Osteocyte (in vitro differentiated cells): ENCODE results near the gene CLIP1. TPM values are rescaled to one million over a fixed set of nuclear protein-coding genes. Genes with fewer than 3 reads are reported as not detected.
A peak's percentile ranks its signal among the peaks of the same experiment; 100 is the strongest.

Source experiments
- DNase-seq: peaks from one replicate; pipeline ENCODE4 v3.0.0; 2021; ENCODE audit warnings: mixed read lengths; ENCODE audit not compliant: unreplicated experiment; ENCODE audit errors: extremely low spot score
- H3K27ac Mint-ChIP-seq: one replicate; pipeline ENCODE4 v1.8.0; 2021; ENCODE audit warnings: mild to moderate bottlenecking, mixed read lengths; ENCODE audit not compliant: unreplicated experiment
- H3K27me3 Mint-ChIP-seq: one replicate; pipeline ENCODE4 v1.8.0; 2021; ENCODE audit warnings: mixed read lengths; ENCODE audit not compliant: unreplicated experiment
- H3K36me3 Mint-ChIP-seq: one replicate; pipeline ENCODE4 v1.8.0; 2021; ENCODE audit warnings: mixed read lengths; ENCODE audit not compliant: unreplicated experiment
- H3K4me1 Mint-ChIP-seq: one replicate; pipeline ENCODE4 v1.8.0; 2021; ENCODE audit warnings: mixed read lengths; ENCODE audit not compliant: unreplicated experiment
- H3K4me3 Mint-ChIP-seq: one replicate; pipeline ENCODE4 v1.8.0; 2021; ENCODE audit warnings: mild to moderate bottlenecking, moderate library complexity, mixed read lengths; ENCODE audit not compliant: unreplicated experiment
- H3K9me3 Mint-ChIP-seq: one replicate; pipeline ENCODE4 v1.8.0; 2021; ENCODE audit warnings: mixed read lengths; ENCODE audit not compliant: unreplicated experiment
- CTCF ChIP-seq: fragments of 200-600 bp; sonication (generic); IDR thresholded peaks from 2 replicates; pipeline ENCODE4 v1.5.0; 2021; ENCODE audit warnings: antibody characterized with exemption, mild to moderate bottlenecking, moderate library complexity
- total RNA-seq: library from RNA; stranded (reverse); gene quantifications from 2 replicates; pipeline ENCODE4 v1.2.1, GENCODE V29; 2021

The CLIP1 gene
- total RNA-seq, 1 donor from 2014 or later = 100.0 TPM

GRCh38 chr12:122354958-122355641 is 67.4 kb downstream of the CLIP1 start:
- no peak overlapping the region for H3K27ac Mint-ChIP-seq
- DNase-seq = no peak
- no peaks in the 10 kb centered on the region for H3K9me3 Mint-ChIP-seq
- peaks cover 45% of the 10 kb centered on the region for H3K36me3 Mint-ChIP-seq
- TF ChIP-seq CTCF = no peak
- H3K27me3 Mint-ChIP-seq = no peaks in the 10 kb centered on the region
- peaks cover 3% of the 10 kb centered on the region for H3K4me1 Mint-ChIP-seq
- no peak overlapping the region for H3K4me3 Mint-ChIP-seq

GRCh38 chr12:122352394-122352793 is 70.1 kb downstream of the CLIP1 start:
- H3K4me3 Mint-ChIP-seq = no peak overlapping the region
- no peak for TF ChIP-seq CTCF
- peaks cover 53% of the 10 kb centered on the region for H3K36me3 Mint-ChIP-seq
- H3K9me3 Mint-ChIP-seq = no peaks in the 10 kb centered on the region
- H3K4me1 Mint-ChIP-seq = peaks cover 3% of the 10 kb centered on the region
- H3K27ac Mint-ChIP-seq = no peak overlapping the region
- DNase-seq = no peak
- H3K27me3 Mint-ChIP-seq = no peaks in the 10 kb centered on the region

- DNase-seq = no peak
These were observed 72.2 kb downstream of the CLIP1 start for GRCh38 chr12:122350141-122350848.

GRCh38 chr12:122349078-122349477 is 73.4 kb downstream of the CLIP1 start:
- Mint-ChIP-seq H3K27ac (no peak overlapping the region), H3K4me1 (no peaks in the 10 kb centered on the region), H3K27me3 (no peaks in the 10 kb centered on the region), H3K4me3 (no peak overlapping the region), H3K9me3 (no peaks in the 10 kb centered on the region), H3K36me3 (peaks cover 51% of the 10 kb centered on the region)
- TF ChIP-seq CTCF = no peak
- peak; percentile 19 for DNase-seq

More at GRCh38 chr12:122350141-122350848, 72.2 kb downstream of the CLIP1 start:
- Mint-ChIP-seq H3K27ac (no peak overlapping the region), H3K4me1 (no peaks in the 10 kb centered on the region), H3K9me3 (no peaks in the 10 kb centered on the region), H3K4me3 (no peak overlapping the region), H3K36me3 (peaks cover 53% of the 10 kb centered on the region), H3K27me3 (no peaks in the 10 kb centered on the region)
- no peak for TF ChIP-seq CTCF

- no peak for TF ChIP-seq CTCF
- Mint-ChIP-seq H3K27ac (no peak overlapping the region), H3K4me3 (no peak overlapping the region), H3K9me3 (no peaks in the 10 kb centered on the region), H3K4me1 (no peaks in the 10 kb centered on the region), H3K36me3 (peaks cover 51% of the 10 kb centered on the region), H3K27me3 (no peaks in the 10 kb centered on the region)
- peak; percentile 30 for DNase-seq
These were observed 74.0 kb downstream of the CLIP1 start for GRCh38 chr12:122348505-122348904.
